Measurements from ENCODE around the gene GBP3.
"Not testable (repeated sequence)": the region's sequence is repeated elsewhere in the genome, so short reads cannot be mapped to it uniquely, and the experiment has no call there.

The GBP3 gene

GRCh38 chr1:88976235-88976634 is 46.4 kb downstream of the GBP3 start:
- DNase-seq (ENCODE audit: low read depth), result no peak
- H3K4me3 ChIP-seq (ENCODE audit: low read depth, low read length), result no peak overlapping the region
- no peak for TF ChIP-seq CTCF (conservative IDR thresholded peaks at IDR 0.05; ENCODE audit: low read depth, low read length)

- not testable (repeated sequence) for DNase-seq (ENCODE audit: low read depth)
Measured at GRCh38 chr1:88974616-88975172, 48.0 kb downstream of the GBP3 start.

GRCh38 chr1:88973520-88974137 is 49.0 kb downstream of the GBP3 start:
- DNase-seq (ENCODE audit: low read depth), result peak; percentile 72
- no peak overlapping the region for H3K4me3 ChIP-seq (ENCODE audit: low read depth, low read length)
- peak; percentile 59 for TF ChIP-seq CTCF (conservative IDR thresholded peaks at IDR 0.05; ENCODE audit: low read depth, low read length)

More at GRCh38 chr1:88974616-88975172, 48.0 kb downstream of the GBP3 start:
- not testable (repeated sequence) for H3K4me3 ChIP-seq (ENCODE audit: low read depth, low read length)

- TF ChIP-seq CTCF (conservative IDR thresholded peaks at IDR 0.05; ENCODE audit: low read depth, low read length), result no peak
- no peak overlapping the region for H3K4me3 ChIP-seq (ENCODE audit: low read depth, low read length)
- DNase-seq (ENCODE audit: low read depth), result no peak
Measured at GRCh38 chr1:88961647-88962275, 60.9 kb downstream of the GBP3 start.

GRCh38 chr1:88961081-88961480 is 61.6 kb downstream of the GBP3 start:
- H3K4me3 ChIP-seq (ENCODE audit: low read depth, low read length), result no peak overlapping the region
- DNase-seq (ENCODE audit: low read depth), result no peak
- TF ChIP-seq CTCF (conservative IDR thresholded peaks at IDR 0.05; ENCODE audit: low read depth, low read length), result no peak

Data from choroid plexus epithelial cell (primary cell).